Osteocyte (in vitro differentiated cells): Measurements from ENCODE around the gene VPS26C. TPM values are rescaled to one million over a fixed set of nuclear protein-coding genes. Genes with fewer than 3 reads are reported as not detected.

ENCODE experiments used
- DNase-seq: peaks from one replicate; pipeline ENCODE4 v3.0.0; 2021; ENCODE audit warnings: mixed read lengths; ENCODE audit not compliant: unreplicated experiment; ENCODE audit errors: extremely low spot score
- H3K27ac Mint-ChIP-seq: one replicate; pipeline ENCODE4 v1.8.0; 2021; ENCODE audit warnings: mild to moderate bottlenecking, mixed read lengths; ENCODE audit not compliant: unreplicated experiment
- H3K27me3 Mint-ChIP-seq: one replicate; pipeline ENCODE4 v1.8.0; 2021; ENCODE audit warnings: mixed read lengths; ENCODE audit not compliant: unreplicated experiment
- H3K36me3 Mint-ChIP-seq: one replicate; pipeline ENCODE4 v1.8.0; 2021; ENCODE audit warnings: mixed read lengths; ENCODE audit not compliant: unreplicated experiment
- H3K4me1 Mint-ChIP-seq: one replicate; pipeline ENCODE4 v1.8.0; 2021; ENCODE audit warnings: mixed read lengths; ENCODE audit not compliant: unreplicated experiment
- H3K4me3 Mint-ChIP-seq: one replicate; pipeline ENCODE4 v1.8.0; 2021; ENCODE audit warnings: mild to moderate bottlenecking, moderate library complexity, mixed read lengths; ENCODE audit not compliant: unreplicated experiment
- H3K9me3 Mint-ChIP-seq: one replicate; pipeline ENCODE4 v1.8.0; 2021; ENCODE audit warnings: mixed read lengths; ENCODE audit not compliant: unreplicated experiment
- CTCF ChIP-seq: fragments of 200-600 bp; sonication (generic); IDR thresholded peaks from 2 replicates; pipeline ENCODE4 v1.5.0; 2021; ENCODE audit warnings: antibody characterized with exemption, mild to moderate bottlenecking, moderate library complexity
- total RNA-seq: library from RNA; stranded (reverse); gene quantifications from 2 replicates; pipeline ENCODE4 v1.2.1, GENCODE V29; 2021

The VPS26C gene
- total RNA-seq, 1 donor from 2014 or later, result 51.6 TPM

GRCh38 chr21:37176716-37177115 is 90.4 kb downstream of the VPS26C start:
- peaks cover 4% of the 10 kb centered on the region for H3K9me3 Mint-ChIP-seq
- peaks cover 51% of the 10 kb centered on the region for H3K36me3 Mint-ChIP-seq
- DNase-seq, result no peak
- no peaks in the 10 kb centered on the region for H3K27me3 Mint-ChIP-seq
- H3K4me1 Mint-ChIP-seq, result peaks cover 14% of the 10 kb centered on the region
- no peak overlapping the region for H3K4me3 Mint-ChIP-seq
- H3K27ac Mint-ChIP-seq, result no peak overlapping the region
- no peak for TF ChIP-seq CTCF

Other genes with a start within 250 kb of the VPS26C start
- gene PIGP, start 194.3 kb downstream of the VPS26C start, total RNA-seq, result 16.0 and 19.7 TPM in 2 replicates
- gene TTC3, start 194.1 kb downstream of the VPS26C start, total RNA-seq, result 242 and 252 TPM in 2 replicates
- 58.4 and 63.2 TPM in 2 replicates for gene DYRK1A, start 99.4 kb upstream of the VPS26C start, total RNA-seq